ENCODE results near the gene ISOC2. TPM values are rescaled to one million over a fixed set of nuclear protein-coding genes. Genes with fewer than 3 reads are reported as not detected.
A peak's percentile ranks its signal among the peaks of the same experiment; 100 is the strongest.

ISOC2 gene
- total RNA-seq, 4 donors from 2014 or later: 71.1 to 142 (median 97.6) TPM

GRCh38 chr19:55455576-55456235, 5.7 kb downstream of the ISOC2 start:
- in situ Hi-C loops (cut with MboI; ENCODE audit: low pct_ligation_motif_present in 1 of 4, low pct_unique_long_range_greater_than_20kb in 1 of 4, low sequenced_read_pairs in 3 of 4): no loop called here
- no peak overlapping the region for H3K4me3 ChIP-seq
- H3K27ac ChIP-seq: no peak overlapping the region
- TF ChIP-seq EP300 (IDR thresholded peaks at IDR 0.05; ENCODE audit: low read depth) (no peak), POLR2A (IDR thresholded peaks at IDR 0.05) (no peak), CTCF (IDR thresholded peaks at IDR 0.05) (no peak), POLR2AphosphoS5 (IDR thresholded peaks at IDR 0.05) (no peak)
- H3K27me3 ChIP-seq: peaks cover 23% of the 10 kb centered on the region
- intact Hi-C loops (cut with DNase I; ENCODE audit: low total_unique reads): no loop called here
- WGBS, 2 donors (ENCODE audit: low coverage in 1 of 2): 87 to 89% methylated on average over 3 to 11 of the region's 11 CpGs
- DNase-seq: no peak
- no peaks in the 10 kb centered on the region for H3K36me3 ChIP-seq
- no peaks in the 10 kb centered on the region for H3K9me3 ChIP-seq
- H3K4me1 ChIP-seq: peaks cover 9 to 33% (median 25%) of the 10 kb centered on the region in 4 donors

- Histone ChIP-seq H3K36me3 (no peaks in the 10 kb centered on the region), H3K9me3 (no peaks in the 10 kb centered on the region), H3K27me3 (peaks cover 27% of the 10 kb centered on the region), H3K4me1 (peaks cover 6 to 24% (median 18%) of the 10 kb centered on the region in 4 donors), H3K27ac (no peak overlapping the region), H3K4me3 (no peak overlapping the region)
- no peak for DNase-seq
- no peak for TF ChIP-seq POLR2A (IDR thresholded peaks at IDR 0.05)
- TF ChIP-seq POLR2AphosphoS5 (IDR thresholded peaks at IDR 0.05): no peak
- no peak for TF ChIP-seq EP300 (IDR thresholded peaks at IDR 0.05; ENCODE audit: low read depth)
- TF ChIP-seq CTCF (IDR thresholded peaks at IDR 0.05): peak; percentile 31 to 55 (median 44)
- in situ Hi-C loops (cut with MboI; ENCODE audit: low pct_ligation_motif_present in 1 of 4, low pct_unique_long_range_greater_than_20kb in 1 of 4, low sequenced_read_pairs in 3 of 4): no loop called here
- intact Hi-C loops (cut with DNase I; ENCODE audit: low total_unique reads): no loop called here
- WGBS, 2 donors (ENCODE audit: low coverage in 1 of 2): 73% methylated on average over 14 of the region's 14 CpGs; no CpG with 5 or more reads in 1 of the 2 donors
Observed at GRCh38 chr19:55454787-55455243, 6.6 kb downstream of the ISOC2 start.

DNA sequence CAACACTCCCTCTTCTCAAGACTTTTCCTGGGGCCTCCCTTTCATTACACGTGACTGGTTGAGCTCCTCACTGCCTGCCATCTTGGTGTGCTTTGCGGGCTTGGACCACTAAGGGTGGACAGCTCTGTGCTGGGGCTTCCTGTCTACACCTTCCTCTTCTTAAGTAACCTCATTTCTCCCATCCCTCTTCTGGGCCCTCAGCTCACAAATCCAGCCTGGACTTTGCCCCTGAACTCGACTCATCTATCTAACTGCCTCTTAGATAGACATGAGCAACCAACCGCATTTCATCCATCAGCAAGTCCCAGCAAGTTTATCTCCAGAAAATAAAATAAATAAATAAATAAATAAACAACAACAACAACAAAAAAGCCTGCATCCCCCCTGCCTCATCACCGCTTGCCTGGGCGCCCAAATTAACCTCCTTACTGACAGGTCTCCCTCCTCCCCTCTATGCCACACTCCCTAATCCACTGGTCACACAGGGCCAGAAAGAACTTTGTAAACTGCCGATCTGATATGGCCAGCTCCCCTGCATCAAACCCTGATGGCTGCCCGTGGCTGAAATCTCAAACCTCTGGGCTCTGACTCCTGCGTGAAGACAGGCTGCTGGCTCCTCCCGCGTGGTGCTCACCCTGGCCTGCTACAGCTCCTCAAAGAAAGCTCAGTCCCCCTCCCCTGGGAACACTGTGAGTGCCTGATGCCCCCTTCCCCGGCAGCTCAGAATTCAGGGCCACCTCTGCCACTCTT, 7.8 kb downstream of the ISOC2 start:
- WGBS, 2 donors (ENCODE audit: low coverage in 1 of 2): 90 to 94% methylated on average over 2 to 12 of the region's 12 CpGs
- no peak overlapping the region for H3K27ac ChIP-seq
- H3K36me3 ChIP-seq: no peaks in the 10 kb centered on the region
- in situ Hi-C loops (cut with MboI; ENCODE audit: low pct_ligation_motif_present in 1 of 4, low pct_unique_long_range_greater_than_20kb in 1 of 4, low sequenced_read_pairs in 3 of 4) (no loop called here), intact Hi-C loops (cut with DNase I; ENCODE audit: low total_unique reads) (no loop called here)
- no peak for DNase-seq
- peaks cover 34% of the 10 kb centered on the region for H3K27me3 ChIP-seq
- H3K4me3 ChIP-seq: no peak overlapping the region
- H3K9me3 ChIP-seq: no peaks in the 10 kb centered on the region
- peaks cover 6 to 20% (median 16%) of the 10 kb centered on the region in 4 donors for H3K4me1 ChIP-seq
- no peak for TF ChIP-seq POLR2AphosphoS5 (IDR thresholded peaks at IDR 0.05)
- no peak for TF ChIP-seq POLR2A (IDR thresholded peaks at IDR 0.05)
- TF ChIP-seq EP300 (IDR thresholded peaks at IDR 0.05; ENCODE audit: low read depth): no peak
- no peak for TF ChIP-seq CTCF (IDR thresholded peaks at IDR 0.05)

DNA sequence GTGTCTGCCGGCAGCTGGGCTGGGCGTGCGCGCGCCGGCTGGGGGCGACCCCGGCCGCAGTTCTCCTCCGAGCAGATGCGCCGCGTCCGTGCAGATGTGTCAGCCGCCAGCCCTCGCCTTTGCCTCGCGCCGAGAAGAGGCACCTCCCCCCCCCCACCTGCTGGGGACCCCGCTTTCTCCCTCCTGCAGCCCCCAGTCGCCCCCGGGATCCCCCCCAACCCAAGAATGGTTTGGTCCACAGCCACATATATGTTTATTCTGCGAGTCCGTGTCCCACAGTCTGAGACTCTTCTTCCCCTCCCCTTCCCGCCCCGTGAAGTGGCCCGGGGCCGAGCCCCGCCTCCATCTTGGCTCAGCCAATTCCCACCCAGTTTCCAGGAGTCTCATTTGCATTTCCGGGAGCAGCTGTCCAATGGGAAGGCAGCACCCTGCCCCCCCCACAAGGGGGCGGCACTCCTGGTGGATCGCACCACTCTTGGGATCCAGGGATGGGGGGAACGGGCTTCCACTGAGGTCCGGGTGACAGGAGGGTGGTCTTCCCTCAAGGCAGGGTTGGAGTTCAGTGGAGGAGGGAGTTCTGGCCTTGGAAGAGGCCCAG, 8.6 kb downstream of the ISOC2 start:
- in situ Hi-C loops (cut with MboI; ENCODE audit: low pct_ligation_motif_present in 1 of 4, low pct_unique_long_range_greater_than_20kb in 1 of 4, low sequenced_read_pairs in 3 of 4): no loop called here
- H3K4me1 ChIP-seq: peaks cover 6 to 20% (median 16%) of the 10 kb centered on the region in 4 donors
- peak overlapping the region in 2 of 4 donors; percentile 3 to 32 for H3K4me3 ChIP-seq
- peaks cover 34% of the 10 kb centered on the region for H3K27me3 ChIP-seq
- WGBS, 2 donors (ENCODE audit: low coverage in 1 of 2): 53% methylated on average over 30 of the region's 34 CpGs; no CpG with 5 or more reads in 1 of the 2 donors
- no peaks in the 10 kb centered on the region for H3K36me3 ChIP-seq
- TF ChIP-seq CTCF (IDR thresholded peaks at IDR 0.05) (peak in 1 of 5 experiments; percentile 5), POLR2A (IDR thresholded peaks at IDR 0.05) (no peak)
- intact Hi-C loops (cut with DNase I; ENCODE audit: low total_unique reads): no loop called here
- no peak overlapping the region for H3K27ac ChIP-seq
- no peaks in the 10 kb centered on the region for H3K9me3 ChIP-seq
- peak; percentile 46 for DNase-seq

All from transverse colon (tissue), 4 donors.